Tibial nerve (tissue), 4 donors: Measurements from ENCODE around the gene PXDC1. TPM values are rescaled to one million over a fixed set of nuclear protein-coding genes. Genes with fewer than 3 reads are reported as not detected.

Experiments used
- DNase-seq, 2 donors: peaks; one replicate each; pipeline ENCODE4 v3.0.0-alpha.2; 2019; ENCODE audit warnings: low spot score in 2 of 2
- H3K27ac ChIP-seq, 4 donors: fragments of 200-600 bp; sonication (generic) in 3 of 4; one replicate each; pipeline ENCODE4 v1.5.1; 2017 to 2019; ENCODE audit warnings: mild to moderate bottlenecking in 1 of 4
- H3K27me3 ChIP-seq, 2 donors: fragments of 200-600 bp; sonication (generic) in 1 of 2; one replicate each; pipeline versions ENCODE4 v1.5.1 to v1.6.0; 2017 to 2019
- H3K36me3 ChIP-seq, 3 donors: fragments of 200-600 bp; sonication (generic); one replicate each; pipeline ENCODE4 v1.5.1; 2018 to 2019
- H3K4me1 ChIP-seq, 4 donors: fragments of 200-600 bp; sonication (generic) in 3 of 4; one replicate each; pipeline ENCODE4 v1.5.1; 2017 to 2019
- H3K4me3 ChIP-seq, 4 donors: fragments of 200-600 bp; sonication (generic) in 3 of 4; one replicate each; pipeline ENCODE4 v1.5.1; 2017 to 2019; ENCODE audit warnings: mild to moderate bottlenecking in 1 of 4, moderate library complexity in 1 of 4
- H3K9me3 ChIP-seq, 4 donors: fragments of 200-600 bp; sonication (generic) in 3 of 4; one replicate each; pipeline ENCODE4 v1.5.1; 2017 to 2019
- CTCF ChIP-seq, 5 experiments: fragments of 200-600 bp in 3 of 5; fragments of 450-650 bp in 2 of 5; sonication (generic) in 3 of 5; IDR thresholded peaks; one replicate each; pipeline ENCODE4 v1.5.1; 2016 to 2019; ENCODE audit warnings: antibody characterized with exemption in 5 of 5, mild to moderate bottlenecking in 3 of 5, moderate library complexity in 2 of 5
- EP300 ChIP-seq, 2 donors: sonication (generic); formaldehyde crosslinking; IDR thresholded peaks; one replicate each; pipeline ENCODE4 v1.6.1; 2017; ENCODE audit warnings: antibody characterized with exemption in 2 of 2, mild to moderate bottlenecking in 1 of 2
- POLR2A ChIP-seq, 2 donors: fragments of 450-650 bp; IDR thresholded peaks; one replicate each; pipeline ENCODE4 v1.6.1; 2017; ENCODE audit warnings: antibody characterized with exemption in 2 of 2, mild to moderate bottlenecking in 2 of 2, moderate library complexity in 2 of 2
- WGBS, 2 donors: methylation state at CpG; one replicate each; pipeline ENCODE4 v1.1.5; 2018; 5-methylcytosine and 5-hydroxymethylcytosine counted together
- total RNA-seq, 4 donors: library from RNA; depleted of rRNA; stranded (reverse); fragments of >200 nt; gene quantifications; one replicate each; pipeline ENCODE4 v1.1.0, GENCODE V29; 2016

Gene PXDC1
- total RNA-seq, 4 donors from 2014 or later, result 93.6 to 174 (median 113) TPM

GRCh38 chr6:3724451-3725144 is 26.9 kb downstream of the PXDC1 start:
- 71% methylated on average over 17 to 22 of the region's 22 CpGs for WGBS, 2 donors
- Histone ChIP-seq H3K27me3 (no peaks in the 10 kb centered on the region), H3K27ac (peak overlapping the region in 2 of 4 donors; percentile 57), H3K4me1 (peaks cover 0 to 49% (median 3%) of the 10 kb centered on the region in 4 donors), H3K4me3 (no peak overlapping the region), H3K36me3 (peaks cover 0 to 82% (median 6%) of the 10 kb centered on the region in 3 donors), H3K9me3 (no peaks in the 10 kb centered on the region)
- DNase-seq, result no peak
- TF ChIP-seq POLR2A (IDR thresholded peaks at IDR 0.05) (no peak), CTCF (IDR thresholded peaks at IDR 0.05) (no peak), EP300 (IDR thresholded peaks at IDR 0.05) (no peak)

- Histone ChIP-seq H3K4me1 (peaks cover 0 to 49% (median 3%) of the 10 kb centered on the region in 4 donors), H3K36me3 (peaks cover 0 to 86% (median 6%) of the 10 kb centered on the region in 3 donors)
- WGBS, 2 donors, result 86 to 87% methylated on average over 18 of the region's 18 CpGs
These were observed 27.5 kb downstream of the PXDC1 start for GRCh38 chr6:3723966-3724365.

GRCh38 chr6:3723251-3723650 is 28.3 kb downstream of the PXDC1 start:
- Histone ChIP-seq H3K4me1 (peaks cover 0 to 49% (median 3%) of the 10 kb centered on the region in 4 donors), H3K36me3 (peaks cover 0 to 84% (median 6%) of the 10 kb centered on the region in 3 donors), H3K27ac (peak overlapping the region in 1 of 4 donors; percentile 51), H3K4me3 (no peak overlapping the region), H3K9me3 (no peaks in the 10 kb centered on the region), H3K27me3 (no peaks in the 10 kb centered on the region)
- no peak for TF ChIP-seq POLR2A (IDR thresholded peaks at IDR 0.05)
- no peak for TF ChIP-seq EP300 (IDR thresholded peaks at IDR 0.05)
- no peak for TF ChIP-seq CTCF (IDR thresholded peaks at IDR 0.05)
- DNase-seq, result no peak
- WGBS, 2 donors, result 93 to 95% methylated on average over 5 to 8 of the region's 8 CpGs

More at GRCh38 chr6:3723966-3724365, 27.5 kb downstream of the PXDC1 start:
- no peaks in the 10 kb centered on the region for H3K27me3 ChIP-seq
- H3K9me3 ChIP-seq, result no peaks in the 10 kb centered on the region
- DNase-seq, result no peak
- H3K4me3 ChIP-seq, result no peak overlapping the region
- peak overlapping the region in 1 of 4 donors; percentile 57 for H3K27ac ChIP-seq
- TF ChIP-seq POLR2A (IDR thresholded peaks at IDR 0.05), result no peak
- no peak for TF ChIP-seq CTCF (IDR thresholded peaks at IDR 0.05)
- TF ChIP-seq EP300 (IDR thresholded peaks at IDR 0.05), result no peak

DNA sequence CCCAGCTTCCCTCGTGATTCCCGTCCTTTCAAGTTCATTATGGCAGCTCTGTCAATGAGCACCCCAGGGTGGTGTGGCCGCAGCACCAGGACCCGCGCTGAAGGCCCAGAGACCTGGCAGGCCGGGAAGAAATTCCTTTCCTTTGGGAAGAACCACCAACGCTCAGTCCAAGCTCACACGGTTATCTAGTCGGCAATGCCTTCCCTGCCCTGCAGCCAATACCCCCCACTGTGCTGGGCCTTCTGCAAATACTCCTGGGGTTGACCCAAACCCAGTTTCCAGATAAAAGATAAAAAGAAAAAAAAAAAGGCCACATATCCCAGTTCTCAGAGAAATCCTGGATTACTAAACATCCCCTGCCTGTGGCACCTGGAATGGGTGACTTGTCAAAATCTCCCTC is 28.7 kb downstream of the PXDC1 start:
- TF ChIP-seq CTCF (IDR thresholded peaks at IDR 0.05) (no peak), EP300 (IDR thresholded peaks at IDR 0.05) (no peak), POLR2A (IDR thresholded peaks at IDR 0.05) (no peak)
- Histone ChIP-seq H3K9me3 (no peaks in the 10 kb centered on the region), H3K36me3 (peaks cover 0 to 80% (median 6%) of the 10 kb centered on the region in 3 donors), H3K4me1 (peaks cover 0 to 49% (median 3%) of the 10 kb centered on the region in 4 donors), H3K27ac (peak overlapping the region in 2 of 4 donors; percentile 51 to 56), H3K27me3 (no peaks in the 10 kb centered on the region), H3K4me3 (no peak overlapping the region)
- DNase-seq, result no peak
- WGBS, 2 donors, result 75 to 82% methylated on average over 9 of the region's 9 CpGs
